GM19043 (cell line): ENCODE measurements around the gene NKTR.

ENCODE experiments used
- ATAC-seq: cut with Tn5 transposase; IDR thresholded peaks from one replicate; pipeline ENCODE4 v1.9.1; 2021; ENCODE audit warnings: low read depth; ENCODE audit not compliant: unreplicated experiment

NKTR gene

DNA sequence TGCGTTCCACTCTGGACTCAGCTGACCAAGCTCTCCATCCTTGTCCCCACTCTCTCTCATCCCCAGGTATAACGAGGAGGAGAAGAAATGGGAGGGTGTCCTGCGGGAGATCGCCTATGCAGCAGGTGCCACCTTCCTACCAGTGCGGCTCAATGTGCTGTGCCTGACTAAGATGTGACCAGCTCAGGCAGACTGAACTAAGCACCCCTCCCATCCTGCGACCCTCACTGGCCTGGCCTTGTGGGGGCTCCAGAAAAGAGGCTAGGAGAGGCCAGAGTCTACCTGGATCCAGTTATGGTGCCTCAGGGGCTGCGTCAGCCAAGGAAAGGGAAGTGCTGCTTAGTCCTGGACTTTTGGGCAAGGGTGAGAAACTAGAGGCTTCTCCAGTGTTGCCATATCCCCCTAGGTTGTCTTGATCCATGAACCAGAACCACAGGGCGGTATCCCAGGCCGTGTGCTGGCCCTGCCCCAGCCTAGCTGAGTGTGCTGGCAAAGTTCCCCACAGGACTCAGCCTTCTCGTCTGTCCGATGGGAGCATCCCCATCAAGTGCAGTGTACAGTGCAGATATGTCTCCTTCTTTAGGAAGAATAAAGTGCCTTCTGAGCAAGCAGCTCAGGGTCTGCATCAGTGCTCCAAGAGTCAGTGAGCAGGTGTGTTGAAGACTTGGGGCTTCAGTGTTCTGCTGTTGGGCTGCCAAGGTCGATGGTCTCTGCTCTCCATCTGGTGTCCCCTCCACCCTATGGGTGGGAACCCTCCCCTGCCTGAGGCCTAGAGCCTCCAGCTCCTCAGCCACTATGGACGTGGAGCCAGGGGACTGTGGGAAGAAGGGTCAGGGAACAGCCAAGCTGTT, 91.6 kb downstream of the NKTR start:
- ATAC-seq: no peak

DNA sequence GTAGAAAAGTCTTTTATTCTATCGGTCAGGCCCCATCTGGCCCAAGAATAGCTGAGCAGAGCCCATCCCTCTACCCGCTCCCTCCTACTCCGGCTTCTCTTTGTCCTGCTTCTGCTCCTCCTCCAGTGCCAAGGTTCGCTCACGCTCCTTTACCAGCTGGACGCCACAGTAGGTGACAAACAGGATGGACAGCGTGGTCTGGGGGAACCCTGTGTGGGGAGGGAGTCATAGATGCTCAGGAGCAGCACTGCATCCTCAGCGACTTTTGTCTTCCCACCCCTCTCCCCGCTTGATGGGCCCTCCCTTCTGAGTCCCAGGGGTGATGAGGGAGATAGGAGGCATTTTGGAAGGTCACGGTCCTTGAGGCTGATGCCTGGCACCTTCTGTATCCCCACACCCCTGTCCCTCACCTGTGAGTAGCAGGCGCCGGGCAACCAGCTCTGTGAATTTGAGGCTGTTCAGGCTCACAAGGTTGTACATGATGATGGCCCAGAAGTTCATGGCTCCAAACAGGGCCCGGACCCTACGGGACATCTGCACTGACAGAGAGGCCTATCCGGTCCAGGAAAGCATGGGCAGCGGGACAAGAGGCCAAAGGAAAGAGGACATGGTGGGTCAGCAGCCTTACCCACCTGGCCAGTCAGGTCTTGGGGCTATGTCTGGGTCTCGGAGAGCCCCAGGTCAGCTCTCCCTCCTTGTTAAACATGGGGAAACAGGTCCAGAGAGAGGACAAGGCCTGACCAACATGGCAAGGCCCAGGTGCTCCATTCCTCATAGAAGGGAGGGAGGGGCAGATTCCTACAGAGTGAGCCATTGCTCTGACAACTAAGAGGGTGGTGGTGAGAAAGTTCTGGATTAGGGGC, 92.4 kb downstream of the NKTR start:
- ATAC-seq: no peak

DNA sequence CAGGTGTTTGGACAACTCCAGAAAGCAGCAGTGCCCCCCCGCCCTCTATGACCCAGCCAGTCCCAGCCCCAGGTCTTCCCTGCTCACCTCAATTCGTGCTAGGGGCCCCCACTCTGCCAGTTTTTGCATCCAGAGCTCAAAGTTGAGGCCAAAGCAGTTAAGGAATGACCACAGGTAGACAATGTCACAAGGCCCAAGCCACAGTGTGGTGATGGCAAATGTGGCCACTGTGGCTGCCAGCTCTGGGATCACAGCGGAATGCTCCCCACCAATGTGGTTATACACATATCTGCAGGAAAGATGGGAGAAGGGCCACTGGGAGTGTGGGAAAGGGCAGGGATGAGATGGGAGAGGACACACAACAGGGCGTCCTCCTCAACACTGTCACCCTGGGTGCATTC, 93.0 kb downstream of the NKTR start:
- no peak for ATAC-seq

DNA sequence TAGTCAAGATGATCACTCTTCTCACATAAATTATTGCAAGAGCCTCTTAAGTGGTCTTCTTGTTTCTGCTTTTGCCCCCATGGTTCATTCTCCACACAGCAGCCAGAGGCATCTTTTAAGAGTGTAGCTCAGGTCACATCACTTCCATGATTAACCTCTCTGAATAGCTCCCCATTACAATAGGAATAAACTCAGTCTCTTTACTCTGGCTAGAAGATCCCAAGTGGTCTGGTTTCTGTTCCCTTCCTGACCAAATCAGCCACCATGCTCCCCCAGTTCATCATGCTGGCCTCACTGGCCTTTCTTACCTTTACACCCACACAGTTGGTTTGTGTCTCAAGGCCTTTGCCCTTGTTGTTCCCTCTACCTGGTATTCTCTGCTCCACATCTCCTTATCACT, 93.9 kb downstream of the NKTR start:
- no peak for ATAC-seq

DNA sequence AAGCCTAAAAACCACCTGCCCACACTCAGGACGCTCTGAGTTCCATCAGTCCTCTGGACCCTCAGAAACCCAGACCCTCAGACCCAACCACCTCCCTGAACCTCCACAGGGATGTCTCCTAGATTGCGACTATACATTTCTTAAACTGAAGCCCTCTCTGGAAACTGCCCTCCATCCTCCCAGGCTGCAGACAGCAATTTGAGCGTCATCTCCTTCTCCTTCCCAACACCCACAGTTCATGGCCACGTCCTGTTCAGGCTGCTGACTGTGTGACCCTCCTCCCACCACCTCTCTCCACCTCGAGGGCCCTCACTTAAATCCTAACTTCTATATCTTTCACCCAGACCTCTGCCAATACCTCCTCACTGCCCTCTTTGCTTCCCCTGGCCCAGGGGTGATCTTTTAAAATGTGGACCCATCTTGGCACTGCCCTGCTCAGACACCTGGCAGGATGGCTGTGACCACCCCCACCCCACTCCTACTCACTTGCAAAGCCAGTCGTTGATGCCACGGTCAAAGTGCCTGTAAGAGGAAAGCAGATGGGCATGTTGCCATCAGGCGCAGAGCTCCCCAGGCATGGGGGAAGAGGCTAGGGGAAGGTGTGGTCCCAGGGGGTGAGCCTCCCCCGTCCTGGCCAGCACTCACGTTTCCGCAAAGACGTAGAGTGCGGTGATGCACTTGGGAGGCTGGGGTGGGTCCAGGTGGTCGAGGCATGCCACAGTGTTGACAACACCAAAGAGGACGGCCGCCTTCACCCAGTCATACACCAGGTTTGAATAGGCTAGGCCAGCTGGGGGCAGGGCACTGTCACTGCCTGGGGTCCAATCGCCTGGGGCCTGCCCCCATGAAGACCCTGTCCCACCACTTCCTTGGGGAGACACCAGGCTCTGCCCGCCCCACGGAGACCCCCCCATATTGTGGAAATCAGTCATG, 96.1 kb downstream of the NKTR start:
- ATAC-seq: no peak

DNA sequence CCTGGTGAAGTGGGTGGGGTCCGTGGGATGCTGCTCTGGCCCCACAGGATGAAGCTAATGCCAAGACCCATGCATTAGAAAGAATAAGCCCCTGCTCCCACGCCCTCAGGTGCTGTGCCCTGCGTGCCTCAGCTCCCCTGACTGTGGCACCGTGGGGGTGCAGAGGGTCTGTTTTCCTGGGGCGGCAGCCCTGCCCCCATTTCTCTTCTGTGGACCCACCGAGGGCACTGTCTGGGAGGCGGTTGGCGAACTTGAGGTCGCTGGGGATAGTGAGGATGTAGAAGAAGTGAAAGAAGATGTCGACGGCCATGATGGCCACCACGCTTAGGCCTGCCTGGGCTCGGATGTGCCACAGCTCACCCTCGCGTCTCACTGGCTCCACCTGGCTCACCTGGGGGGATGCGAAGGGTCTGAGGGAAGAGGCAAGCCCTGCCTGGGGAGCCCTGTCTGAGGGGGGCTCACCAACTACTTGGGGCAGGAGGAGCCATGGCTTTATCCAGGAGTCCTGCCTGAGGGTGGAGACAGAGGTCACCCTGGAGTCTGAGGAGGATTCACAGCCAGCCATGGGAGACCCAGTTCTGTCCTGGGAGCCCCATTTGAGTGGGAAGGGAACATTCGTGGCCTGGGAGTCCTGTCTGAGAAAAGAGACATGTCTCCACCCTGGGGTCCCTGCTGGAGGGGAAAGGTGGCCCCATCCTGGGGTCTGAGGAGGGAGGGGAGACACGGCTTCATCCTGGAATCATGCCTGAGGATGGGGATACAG, 97.0 kb downstream of the NKTR start:
- ATAC-seq: no peak
